Measurements from ENCODE around the gene CDC5L.
A peak's percentile ranks its signal among the peaks of the same experiment; 100 is the strongest.

The CDC5L gene

GRCh38 chr6:44387346-44388134 lies at the start of gene CDC5L:
TSS of gene CDC5L (plus strand) at chr6:44387706. CDS start at chr6:44387824, 118 bp downstream.
- DNase-seq (ENCODE audit: low read depth), result peak; percentile 99
- H3K4me3 ChIP-seq (ENCODE audit: low read length), result peak within 1 kb of the TSS; percentile 88
- TF ChIP-seq, protein P1, sequence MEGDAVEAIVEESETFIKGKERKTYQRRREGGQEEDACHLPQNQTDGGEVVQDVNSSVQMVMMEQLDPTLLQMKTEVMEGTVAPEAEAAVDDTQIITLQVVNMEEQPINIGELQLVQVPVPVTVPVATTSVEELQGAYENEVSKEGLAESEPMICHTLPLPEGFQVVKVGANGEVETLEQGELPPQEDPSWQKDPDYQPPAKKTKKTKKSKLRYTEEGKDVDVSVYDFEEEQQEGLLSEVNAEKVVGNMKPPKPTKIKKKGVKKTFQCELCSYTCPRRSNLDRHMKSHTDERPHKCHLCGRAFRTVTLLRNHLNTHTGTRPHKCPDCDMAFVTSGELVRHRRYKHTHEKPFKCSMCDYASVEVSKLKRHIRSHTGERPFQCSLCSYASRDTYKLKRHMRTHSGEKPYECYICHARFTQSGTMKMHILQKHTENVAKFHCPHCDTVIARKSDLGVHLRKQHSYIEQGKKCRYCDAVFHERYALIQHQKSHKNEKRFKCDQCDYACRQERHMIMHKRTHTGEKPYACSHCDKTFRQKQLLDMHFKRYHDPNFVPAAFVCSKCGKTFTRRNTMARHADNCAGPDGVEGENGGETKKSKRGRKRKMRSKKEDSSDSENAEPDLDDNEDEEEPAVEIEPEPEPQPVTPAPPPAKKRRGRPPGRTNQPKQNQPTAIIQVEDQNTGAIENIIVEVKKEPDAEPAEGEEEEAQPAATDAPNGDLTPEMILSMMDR (IDR thresholded peaks at IDR 0.05; ENCODE audit: insufficient read depth, low read depth, low read length, missing control alignments), result no peak

DNA sequence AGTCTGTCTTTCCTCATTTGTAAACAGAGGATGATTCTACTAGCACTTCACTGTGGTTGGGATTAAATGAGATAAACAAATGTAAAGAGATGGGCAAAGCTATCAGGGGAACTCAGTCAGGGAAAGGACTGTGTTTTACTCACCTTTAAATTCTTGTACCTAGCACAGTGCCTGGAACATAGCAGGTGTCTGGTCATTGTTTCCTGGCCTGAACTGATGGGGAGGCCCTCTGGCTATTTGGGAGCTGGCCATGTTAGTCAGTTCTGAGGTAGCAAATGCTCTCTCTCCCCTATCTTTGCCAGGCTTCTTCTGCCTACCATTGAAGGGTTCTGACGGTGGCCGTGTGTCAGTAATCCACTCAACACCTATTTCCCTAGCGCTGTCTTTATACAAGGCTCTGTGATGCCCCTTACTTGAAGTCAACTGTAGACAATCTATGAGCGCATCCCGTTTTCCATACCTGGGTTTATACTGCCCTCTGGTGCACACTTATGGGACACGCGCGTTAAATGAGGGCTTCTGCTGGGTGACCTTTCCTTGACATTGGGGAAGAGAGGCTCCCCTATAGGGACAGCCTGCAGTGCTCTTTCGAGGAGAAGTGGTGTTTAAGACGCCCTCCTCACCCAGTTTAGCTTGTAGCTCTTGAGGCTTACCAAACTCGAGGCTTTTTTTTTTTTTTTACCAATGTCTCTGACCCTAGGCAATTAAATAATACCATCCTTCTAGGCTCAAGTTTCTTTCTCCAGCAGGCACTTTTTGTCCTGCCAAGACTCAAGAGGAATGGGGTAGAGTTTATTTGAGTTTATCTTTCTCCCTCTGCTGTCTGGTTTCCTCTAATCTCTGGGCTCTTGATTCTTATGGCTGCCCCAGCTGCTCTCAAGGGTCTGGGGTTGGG lies 49.0 kb upstream of the CDC5L start:
- TF ChIP-seq, protein P1 (IDR thresholded peaks at IDR 0.05; ENCODE audit: insufficient read depth, low read depth, low read length, missing control alignments), result peak; percentile 81
- peak; percentile 74 for DNase-seq (ENCODE audit: low read depth)

GRCh38 chr6:44339301-44339700 lies 48.2 kb upstream of the CDC5L start:
- no peak overlapping the region for H3K4me3 ChIP-seq (ENCODE audit: low read length)
- DNase-seq (ENCODE audit: low read depth), result no peak
- TF ChIP-seq, protein P1 (IDR thresholded peaks at IDR 0.05; ENCODE audit: insufficient read depth, low read depth, low read length, missing control alignments), result no peak

More for the DNA sequence above, 49.0 kb upstream of the CDC5L start:
- no peak overlapping the region for H3K4me3 ChIP-seq (ENCODE audit: low read length)

- TF ChIP-seq, protein P1 (IDR thresholded peaks at IDR 0.05; ENCODE audit: insufficient read depth, low read depth, low read length, missing control alignments), result no peak
- DNase-seq (ENCODE audit: low read depth), result peak; percentile 96
- no peak overlapping the region for H3K4me3 ChIP-seq (ENCODE audit: low read length)
Measured at GRCh38 chr6:44339763-44340625, 47.5 kb upstream of the CDC5L start.

- TF ChIP-seq, protein P1 (IDR thresholded peaks at IDR 0.05; ENCODE audit: insufficient read depth, low read depth, low read length, missing control alignments), result no peak
- DNase-seq (ENCODE audit: low read depth), result no peak
- no peak overlapping the region for H3K4me3 ChIP-seq (ENCODE audit: low read length)
Measured at GRCh38 chr6:44341095-44341890, 46.2 kb upstream of the CDC5L start.

DNA sequence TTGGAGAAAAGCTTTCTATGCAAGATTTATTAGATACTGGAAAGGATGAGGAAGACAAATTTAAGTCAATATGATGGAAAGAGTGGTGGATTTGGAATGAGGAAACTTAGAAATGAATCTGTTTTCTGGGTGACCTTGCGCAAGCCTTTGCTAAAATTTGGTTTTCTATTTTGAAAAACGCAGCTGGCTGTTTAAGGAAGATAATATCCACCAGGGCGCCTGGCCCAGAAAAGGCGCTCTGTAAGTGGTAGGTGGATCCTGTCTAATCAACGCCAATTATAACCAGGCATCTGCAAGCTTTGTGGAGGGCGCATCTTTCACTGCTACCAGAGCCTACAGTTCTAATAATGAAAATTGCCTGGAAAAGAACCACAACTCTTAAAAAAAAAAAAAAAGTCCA lies 45.5 kb upstream of the CDC5L start:
- no peak overlapping the region for H3K4me3 ChIP-seq (ENCODE audit: low read length)
- DNase-seq (ENCODE audit: low read depth), result no peak
- TF ChIP-seq, protein P1 (IDR thresholded peaks at IDR 0.05; ENCODE audit: insufficient read depth, low read depth, low read length, missing control alignments), result no peak
